Measurements from ENCODE around the gene VIL1. TPM values are rescaled to one million over a fixed set of nuclear protein-coding genes. Genes with fewer than 3 reads are reported as not detected.

Gene VIL1
- total RNA-seq, 1 experiment from 2014 or later: 0.49 TPM

- no TSS peak for BruUV-seq (replicated peaks)
- Histone ChIP-seq H3K4me3 (replicated peaks in 1 of 2; ENCODE audit: low read depth in 1 of 2, low read length in 2 of 2) (no peak overlapping the region), H3K27ac (ENCODE audit: low read depth, low read length) (no peak overlapping the region), H3K79me2 (ENCODE audit: insufficient read depth, low read length) (no peaks in the 10 kb centered on the region), H4K20me1 (ENCODE audit: insufficient read depth) (no peaks in the 10 kb centered on the region), H3K9me3 (ENCODE audit: control insufficient read depth in 1 of 2, insufficient read depth in 1 of 2, low read depth in 1 of 2, low read length in 2 of 2) (no peaks in the 10 kb centered on the region), H3K27me3 (ENCODE audit: insufficient read depth, low read length) (no peaks in the 10 kb centered on the region), H3K9ac (ENCODE audit: low read length) (no peak overlapping the region), H3K4me2 (ENCODE audit: low read length) (no peak overlapping the region), H2AFZ (ENCODE audit: low read depth, low read length, poor library complexity, severe bottlenecking) (no peak overlapping the region), H3K36me3 (ENCODE audit: control insufficient read depth in 1 of 2, insufficient read depth in 2 of 2, low read length in 2 of 2) (no peaks in the 10 kb centered on the region), H3K9me2 (ENCODE audit: insufficient read depth) (no peaks in the 10 kb centered on the region), H3K4me1 (ENCODE audit: control insufficient read depth in 1 of 2, insufficient read depth in 2 of 2, low read length in 2 of 2) (peaks cover 0 to 3% of the 10 kb centered on the region in 2 experiments; a peak in 1 of 4 replicates)
- ATAC-seq (peak; percentile 45; the same call in 1 of the 2 replicates), DNase-seq (ENCODE audit: low read depth, low spot score) (no peak)
- intact Hi-C loops (cut with micrococcal nuclease): no loop called here
- POLR2A ChIA-PET: interaction anchor here (0.7 kb wide), 1 partner anchor 37 kb away, joined by 4 read pairs; no protein-coding TSS in a partner anchor
- CTCF ChIA-PET: no interaction called here
- no peak for TF ChIP-seq ZFX (IDR thresholded peaks at IDR 0.05)
- no peak for TF ChIP-seq EZH2 (IDR thresholded peaks at IDR 0.05)
- TF ChIP-seq FOSL1 (IDR thresholded peaks at IDR 0.05; ENCODE audit: low read depth): no peak
- TF ChIP-seq CBX3 (IDR thresholded peaks at IDR 0.05; ENCODE audit: low read depth): no peak
- no peak for TF ChIP-seq SP1 (IDR thresholded peaks at IDR 0.05; ENCODE audit: low read depth)
- no peak for TF ChIP-seq CTCF (IDR thresholded peaks at IDR 0.05 in 2 of 3, conservative IDR thresholded peaks at IDR 0.05 in 1 of 3; ENCODE audit: borderline replicate concordance in 1 of 3, insufficient read depth in 1 of 3, low read depth in 2 of 3, low read length in 2 of 3)
- TF ChIP-seq ZNF274 (IDR thresholded peaks at IDR 0.05; ENCODE audit: low read depth, low read length): no peak
- TF ChIP-seq ELF1 (IDR thresholded peaks at IDR 0.05; ENCODE audit: borderline replicate concordance, low read depth): no peak
- no peak for TF ChIP-seq YY1 (IDR thresholded peaks at IDR 0.05; ENCODE audit: extremely low read depth, insufficient replicate concordance, low read depth, low read length)
- TF ChIP-seq POLR2AphosphoS5 (IDR thresholded peaks at IDR 0.05; ENCODE audit: low read depth, low read length): no peak
- TF ChIP-seq MAX (IDR thresholded peaks at IDR 0.05): no peak
- no peak for TF ChIP-seq REST (IDR thresholded peaks at IDR 0.05; ENCODE audit: low read depth)
- TF ChIP-seq EZH2phosphoT487 (IDR thresholded peaks at IDR 0.05; ENCODE audit: borderline replicate concordance): no peak
- TF ChIP-seq JUND (IDR thresholded peaks at IDR 0.05): no peak
- TF ChIP-seq SRF (IDR thresholded peaks at IDR 0.05; ENCODE audit: low read depth): no peak
- TF ChIP-seq EGR1 (IDR thresholded peaks at IDR 0.05; ENCODE audit: low read depth): no peak
- RAD21 ChIA-PET (ENCODE audit: low non-redundant PET in 1 of 2, low total read pairs in 2 of 2, uncharacterized antibody in 2 of 2, unreplicated experiment in 2 of 2): no interaction called here
These were observed 11.2 kb downstream of the VIL1 start for GRCh38 chr2:218429911-218430692.
